CD4-positive, alpha-beta T cell (primary cell): ENCODE results near the gene MPP7. TPM values are rescaled to one million over a fixed set of nuclear protein-coding genes. Genes with fewer than 3 reads are reported as not detected.

ENCODE experiments used
- ATAC-seq: fragments of 200-7000 bp; cut with Tn5 transposase; one replicate; pipeline ENCODE4 v1.10.0; 2022; ENCODE audit warnings: mild to moderate bottlenecking; ENCODE audit not compliant: poor library complexity
- CTCF ChIA-PET: fragments of 350-600 bp; sonication (Branson Sonifier 250); formaldehyde crosslinking; loops from one replicate; lab custom pipeline; 2021; ENCODE audit warnings: antibody characterized with exemption, inconsistent platforms; lab: Charles Lee
- POLR2A ChIA-PET: fragments of 350-600 bp; sonication (Branson Sonifier 250); formaldehyde crosslinking; loops from one replicate; lab custom pipeline; 2021; ENCODE audit warnings: antibody characterized with exemption, inconsistent platforms; lab: Charles Lee
- DNase-seq, 14 experiments: peaks; one replicate each; pipeline ENCODE4 v3.0.0-alpha.2; 2013 to 2020; ENCODE audit warnings: mixed read lengths in 2 of 14
- H3K27ac ChIP-seq, 2 donors: one replicate each; pipeline versions ENCODE4 v1.5.1 to v1.7.0; 2013; ENCODE audit warnings: low read length in 2 of 2, low read depth in 1 of 2, mild to moderate bottlenecking in 1 of 2
- H3K27me3 ChIP-seq, 2 experiments: 1 replicate in 1 of 2; 2 replicates in 1 of 2; pipeline versions ENCODE4 v1.6.1 to v1.7.0; 2013; ENCODE audit warnings: low read length in 2 of 2, control low read depth in 1 of 2, mild to moderate bottlenecking in 1 of 2, moderate library complexity in 1 of 2; ENCODE audit not compliant: insufficient read depth in 2 of 2, control insufficient read depth in 1 of 2
- H3K36me3 ChIP-seq: one replicate; pipeline ENCODE4 v1.6.1; 2013; ENCODE audit warnings: low read length, control low read depth; ENCODE audit not compliant: insufficient read depth
- H3K4me1 ChIP-seq: one replicate; pipeline ENCODE4 v1.6.1; 2013; ENCODE audit warnings: low read length, control low read depth; ENCODE audit not compliant: insufficient read depth
- H3K4me3 ChIP-seq: one replicate; pipeline ENCODE4 v1.5.1; 2013; ENCODE audit warnings: mild to moderate bottlenecking, low read length, moderate library complexity
- H3K9me3 ChIP-seq, 2 experiments: 1 replicate in 1 of 2; 2 replicates in 1 of 2; pipeline versions ENCODE4 v1.6.1 to v1.7.0; 2013; ENCODE audit warnings: low read length in 2 of 2, mild to moderate bottlenecking in 2 of 2, control low read depth in 1 of 2, moderate library complexity in 1 of 2; ENCODE audit not compliant: control insufficient read depth in 1 of 2, insufficient read depth in 1 of 2
- H3K27ac Mint-ChIP-seq: one replicate; pipeline ENCODE4 v1.8.0; 2020; ENCODE audit warnings: mixed read lengths
- H3K27me3 Mint-ChIP-seq: one replicate; pipeline ENCODE4 v1.8.0; 2021; ENCODE audit warnings: mixed read lengths
- H3K36me3 Mint-ChIP-seq: one replicate; pipeline ENCODE4 v1.8.0; 2021; ENCODE audit warnings: low read depth, mixed read lengths
- H3K4me1 Mint-ChIP-seq: one replicate; pipeline ENCODE4 v1.8.0; 2021; ENCODE audit warnings: low read depth, mixed read lengths
- H3K4me3 Mint-ChIP-seq: one replicate; pipeline ENCODE4 v1.8.0; 2020; ENCODE audit warnings: mild to moderate bottlenecking, mixed read lengths
- H3K9me3 Mint-ChIP-seq: one replicate; pipeline ENCODE4 v1.8.0; 2020; ENCODE audit warnings: mixed read lengths
- intact Hi-C, 2 experiments: fragments of 100-400 bp; cut with DNase I in 1 of 2; cut with micrococcal nuclease in 1 of 2; formaldehyde crosslinking; loops; one replicate each; pipeline versions ENCODE4 v1.15.1 to v1.9.0; 2023 to 2025; cut with DNase I, micrococcal nuclease
- total RNA-seq, 174 experiments: library from RNA in 2 of 174; stranded (reverse) in 2 of 174; gene quantifications; one replicate each; pipeline ENCODE4 v1.2.3 and lab custom pipeline; 2021 to 2026
- TF ChIP-seq, protein P1 (sequence below): fragments of 200-600 bp; IDR thresholded peaks from one replicate; pipeline ENCODE4 v1.8.0; 2022; ENCODE audit warnings: antibody characterized with exemption, mild to moderate bottlenecking

The MPP7 gene
- total RNA-seq, 2 experiments from 2014 or later, result 30.4 to 32.5 TPM

DNA sequence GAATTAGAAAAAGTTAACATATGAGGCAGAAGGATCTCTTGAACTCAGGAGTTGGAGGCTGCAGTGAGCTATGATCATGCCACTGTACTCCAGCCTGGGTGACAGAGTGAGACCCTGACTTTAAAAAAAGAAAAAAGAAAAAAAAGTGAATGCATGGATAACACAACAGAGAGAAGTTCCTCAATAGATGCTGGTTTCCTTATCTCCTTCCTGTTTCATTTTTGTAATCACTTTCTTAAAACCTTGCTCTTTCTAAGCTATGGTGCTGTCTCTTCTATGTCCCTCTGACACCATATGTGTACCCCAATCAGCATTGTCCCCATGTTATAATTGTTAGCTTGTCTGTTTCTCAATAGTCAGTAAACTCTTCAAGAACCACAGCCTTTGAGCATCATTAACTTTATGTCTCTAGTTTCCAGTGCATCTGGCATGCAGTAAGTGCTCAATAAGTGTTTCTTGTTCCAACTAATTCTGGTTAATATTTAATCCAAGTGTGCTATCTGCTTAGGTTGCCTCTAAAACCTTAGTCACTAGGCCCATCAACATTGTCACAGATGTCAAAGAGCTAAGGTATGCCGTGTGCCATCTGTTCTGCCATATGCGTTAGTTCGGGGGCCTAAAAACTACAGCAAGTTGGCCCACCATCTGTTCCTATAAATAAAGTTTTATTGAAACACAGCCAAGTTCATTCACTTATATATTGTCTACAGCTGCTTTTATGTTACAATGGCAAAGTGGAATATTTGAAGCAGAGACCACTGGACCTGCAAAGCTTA lies 36.2 kb downstream of the MPP7 start:
- no peaks in the 10 kb centered on the region for H3K9me3 ChIP-seq
- no peak overlapping the region for H3K27ac ChIP-seq
- ChIA-PET CTCF (interaction anchor here (0.6 to 1.3 kb wide), 2 partner anchors 9 to 64 kb away, joined by 3 to 4 read pairs; no protein-coding TSS in a partner anchor), POLR2A (interaction anchor here (1.1 kb wide), 1 partner anchor 36 kb away, joined by 3 read pairs; the partner anchor contains the start of gene MPP7)
- Mint-ChIP-seq H3K36me3 (peaks cover 36% of the 10 kb centered on the region), H3K27ac (no peak overlapping the region), H3K4me1 (peaks cover 51% of the 10 kb centered on the region), H3K27me3 (no peaks in the 10 kb centered on the region), H3K4me3 (no peak overlapping the region), H3K9me3 (no peaks in the 10 kb centered on the region)
- ATAC-seq (no peak), DNase-seq (no peak)
- H3K36me3 ChIP-seq, result peaks cover 4% of the 10 kb centered on the region
- no peaks in the 10 kb centered on the region for H3K27me3 ChIP-seq
- TF ChIP-seq, protein P1, sequence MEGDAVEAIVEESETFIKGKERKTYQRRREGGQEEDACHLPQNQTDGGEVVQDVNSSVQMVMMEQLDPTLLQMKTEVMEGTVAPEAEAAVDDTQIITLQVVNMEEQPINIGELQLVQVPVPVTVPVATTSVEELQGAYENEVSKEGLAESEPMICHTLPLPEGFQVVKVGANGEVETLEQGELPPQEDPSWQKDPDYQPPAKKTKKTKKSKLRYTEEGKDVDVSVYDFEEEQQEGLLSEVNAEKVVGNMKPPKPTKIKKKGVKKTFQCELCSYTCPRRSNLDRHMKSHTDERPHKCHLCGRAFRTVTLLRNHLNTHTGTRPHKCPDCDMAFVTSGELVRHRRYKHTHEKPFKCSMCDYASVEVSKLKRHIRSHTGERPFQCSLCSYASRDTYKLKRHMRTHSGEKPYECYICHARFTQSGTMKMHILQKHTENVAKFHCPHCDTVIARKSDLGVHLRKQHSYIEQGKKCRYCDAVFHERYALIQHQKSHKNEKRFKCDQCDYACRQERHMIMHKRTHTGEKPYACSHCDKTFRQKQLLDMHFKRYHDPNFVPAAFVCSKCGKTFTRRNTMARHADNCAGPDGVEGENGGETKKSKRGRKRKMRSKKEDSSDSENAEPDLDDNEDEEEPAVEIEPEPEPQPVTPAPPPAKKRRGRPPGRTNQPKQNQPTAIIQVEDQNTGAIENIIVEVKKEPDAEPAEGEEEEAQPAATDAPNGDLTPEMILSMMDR, result no peak
- no peak overlapping the region for H3K4me3 ChIP-seq
- intact Hi-C loops, result no loop called here
- H3K4me1 ChIP-seq, result peaks cover 2% of the 10 kb centered on the region

DNA sequence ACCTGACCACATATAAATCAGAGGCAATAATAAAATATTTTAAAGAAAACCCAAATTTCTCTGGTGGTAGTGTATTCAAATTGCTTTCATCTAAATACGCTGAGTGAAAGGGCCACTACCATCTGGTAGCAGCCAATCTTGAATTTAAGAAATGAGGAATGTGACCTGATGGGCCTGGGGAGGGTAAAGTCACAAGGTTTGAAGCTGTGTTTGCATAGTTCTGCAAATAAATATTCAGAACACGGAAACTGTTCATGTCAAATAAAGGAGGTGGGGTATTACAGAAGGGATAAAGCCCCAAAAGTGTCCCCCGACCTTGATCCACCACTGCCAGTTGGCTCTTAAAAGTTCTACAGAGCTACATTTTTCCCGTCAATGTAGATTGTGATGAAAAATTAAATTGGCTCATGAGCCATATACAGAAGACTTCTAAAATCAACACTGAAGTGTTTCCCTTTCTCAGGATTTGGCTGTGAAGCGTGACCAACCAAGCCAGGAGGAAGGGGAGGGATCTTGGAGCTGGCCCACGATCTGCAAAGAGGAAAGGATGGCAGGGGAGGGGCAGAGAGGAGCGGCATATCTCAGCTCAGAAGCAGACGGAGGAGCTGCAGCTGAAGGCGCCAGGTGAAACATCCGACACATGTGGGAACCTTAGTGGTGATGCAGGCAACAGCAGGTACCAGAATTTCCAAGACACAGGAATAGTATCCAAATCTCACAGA lies 39.6 kb downstream of the MPP7 start:
- ChIA-PET POLR2A (interaction anchor here (0.6 kb wide), 1 partner anchor 33 kb away, joined by 3 read pairs; no protein-coding TSS in a partner anchor), CTCF (interaction anchor here (0.8 to 1.5 kb wide), 3 partner anchors 8 to 131 kb away, joined by 3 to 4 read pairs (median 3); no protein-coding TSS in a partner anchor)
- H3K27ac ChIP-seq, result no peak overlapping the region
- Mint-ChIP-seq H3K4me1 (peaks cover 52% of the 10 kb centered on the region), H3K4me3 (no peak overlapping the region), H3K36me3 (peaks cover 24% of the 10 kb centered on the region), H3K27me3 (no peaks in the 10 kb centered on the region), H3K9me3 (no peaks in the 10 kb centered on the region), H3K27ac (no peak overlapping the region)
- H3K4me3 ChIP-seq, result no peak overlapping the region
- ATAC-seq (no peak), DNase-seq (no peak)
- intact Hi-C loops, result no loop called here
- TF ChIP-seq, protein P1, result no peak
- H3K4me1 ChIP-seq, result peaks cover 8% of the 10 kb centered on the region
- H3K36me3 ChIP-seq, result peaks cover 4% of the 10 kb centered on the region
- no peaks in the 10 kb centered on the region for H3K27me3 ChIP-seq
- H3K9me3 ChIP-seq, result no peaks in the 10 kb centered on the region

DNA sequence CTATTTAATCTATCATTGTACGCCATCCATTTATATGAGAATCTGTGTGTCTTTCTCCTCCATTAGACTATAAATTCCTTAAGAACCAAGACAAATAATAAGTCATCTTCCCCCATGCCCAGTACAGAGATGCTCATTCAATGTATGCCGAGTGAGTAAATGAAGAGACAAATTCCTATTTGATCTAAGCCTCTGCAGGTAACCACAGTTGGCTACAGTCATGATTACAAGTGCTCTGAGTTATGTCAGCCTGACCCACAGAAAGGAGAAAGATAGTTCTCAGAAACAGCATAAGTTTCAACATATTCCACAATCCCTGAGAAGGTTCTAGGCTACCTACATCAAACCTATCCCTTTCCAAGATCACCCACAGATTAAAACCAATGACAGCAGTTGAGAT lies 46.1 kb downstream of the MPP7 start:
- ATAC-seq, result no peak
- Histone ChIP-seq H3K27ac (no peak overlapping the region), H3K4me1 (peaks cover 6% of the 10 kb centered on the region), H3K9me3 (no peaks in the 10 kb centered on the region), H3K4me3 (no peak overlapping the region), H3K27me3 (no peaks in the 10 kb centered on the region), H3K36me3 (no peaks in the 10 kb centered on the region)
- Mint-ChIP-seq H3K4me1 (peaks cover 67% of the 10 kb centered on the region), H3K27ac (no peak overlapping the region), H3K4me3 (no peak overlapping the region), H3K27me3 (no peaks in the 10 kb centered on the region), H3K36me3 (no peaks in the 10 kb centered on the region), H3K9me3 (no peaks in the 10 kb centered on the region)
- ChIA-PET CTCF (no interaction called here), POLR2A (no interaction called here)
- intact Hi-C loops, result no loop called here
- TF ChIP-seq, protein P1, result no peak
- no peak for DNase-seq
